ENCODE data around the gene TSPAN13.

Gene TSPAN13

DNA sequence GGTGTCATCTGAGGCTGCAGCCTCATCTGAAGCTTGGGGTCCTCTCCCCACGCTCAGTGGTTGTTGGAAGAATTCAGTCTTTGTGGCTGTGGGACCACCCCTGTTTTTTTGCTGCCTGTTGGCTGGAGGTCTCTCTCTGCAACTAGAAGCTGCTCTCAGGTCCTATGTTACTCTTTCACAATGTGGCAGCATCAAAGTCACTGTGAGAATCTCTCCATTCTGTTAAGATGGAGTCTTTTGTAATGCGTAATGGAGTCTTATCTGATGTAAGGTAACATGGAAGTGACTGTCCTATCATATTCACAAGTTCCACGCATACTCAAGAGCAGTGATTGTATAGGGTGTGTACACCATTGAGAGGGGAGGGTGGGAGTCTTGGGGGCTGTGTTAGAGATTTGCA, 24.9 kb downstream of the TSPAN13 start:
- DNase-seq = no peak

DNA sequence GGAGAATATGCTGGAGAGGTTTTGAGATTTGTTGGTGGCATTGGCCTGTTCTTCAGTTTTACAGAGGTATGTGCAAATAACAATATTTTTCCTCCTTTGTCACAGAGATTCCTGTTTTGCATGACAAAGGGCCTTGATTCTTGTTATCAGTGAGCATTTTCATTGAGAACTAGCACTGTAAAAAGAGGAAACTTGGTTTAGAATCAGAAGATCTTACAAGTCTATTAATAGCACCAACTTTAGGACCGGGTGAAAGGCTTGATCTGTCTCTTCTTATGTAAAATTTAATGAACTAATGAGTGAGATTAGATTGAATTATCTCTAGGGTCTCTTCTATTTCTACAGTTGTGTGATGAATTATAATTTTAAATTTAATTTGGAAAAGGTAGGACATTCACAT, 25.5 kb downstream of the TSPAN13 start:
- DNase-seq = no peak

DNA sequence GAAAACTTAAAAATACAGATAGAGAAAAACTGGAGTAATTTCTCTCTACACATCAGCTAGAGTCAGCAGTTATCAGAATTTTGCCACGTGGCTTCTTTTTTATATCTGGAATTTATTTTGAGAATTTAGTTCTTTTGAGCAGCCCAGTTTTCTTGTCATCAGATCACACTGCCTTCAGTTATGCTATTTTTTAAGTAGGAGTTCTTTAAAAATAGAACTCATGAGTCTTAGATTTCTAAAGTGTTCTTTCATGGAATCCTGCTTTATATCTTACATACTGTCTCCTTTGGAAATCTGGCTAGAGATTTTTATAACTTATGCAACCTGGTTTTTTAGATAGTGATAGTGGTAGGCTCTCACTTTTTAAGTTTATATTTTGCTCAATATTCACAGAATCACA, 27.0 kb downstream of the TSPAN13 start:
- DNase-seq = no peak

DNA sequence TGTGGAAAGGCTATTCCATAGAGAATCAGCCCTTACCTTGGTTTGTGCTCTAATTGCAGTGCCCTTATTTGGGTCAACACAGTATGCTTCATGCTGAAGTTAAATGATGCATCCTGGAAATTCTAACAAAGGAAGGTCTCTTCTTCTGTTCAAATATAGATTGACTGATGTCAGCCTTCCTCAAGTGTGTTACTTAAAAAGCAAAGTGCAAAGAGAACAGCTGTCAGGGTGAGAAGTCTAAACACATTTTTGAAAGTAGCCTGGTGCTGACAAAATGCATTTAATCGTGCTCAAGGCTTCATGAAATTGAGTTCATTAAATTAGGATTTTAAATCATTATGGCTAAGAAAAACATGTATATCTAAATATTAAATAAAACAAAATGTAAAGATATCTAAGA, 31.8 kb downstream of the TSPAN13 start:
- no peak for DNase-seq

DNA sequence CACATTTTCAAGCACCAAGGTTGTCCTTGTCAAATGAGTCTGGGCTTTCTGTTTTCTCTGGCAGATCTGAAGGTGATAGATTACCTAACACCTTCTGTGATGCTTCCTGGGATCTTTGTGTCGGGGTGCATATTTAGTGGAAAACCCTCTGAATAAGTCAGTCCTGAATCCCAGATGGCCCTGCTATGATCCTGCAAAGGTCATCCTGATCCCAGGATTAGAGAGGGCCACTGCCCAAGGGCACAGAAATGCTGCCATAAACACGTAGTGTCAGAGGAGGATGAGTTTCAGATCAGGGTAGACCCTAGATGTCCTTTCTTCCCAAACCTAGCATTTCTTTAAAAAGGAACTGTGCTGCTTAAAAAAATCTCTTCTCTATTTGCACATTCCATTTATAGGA, 32.3 kb downstream of the TSPAN13 start:
- no peak for DNase-seq

DNA sequence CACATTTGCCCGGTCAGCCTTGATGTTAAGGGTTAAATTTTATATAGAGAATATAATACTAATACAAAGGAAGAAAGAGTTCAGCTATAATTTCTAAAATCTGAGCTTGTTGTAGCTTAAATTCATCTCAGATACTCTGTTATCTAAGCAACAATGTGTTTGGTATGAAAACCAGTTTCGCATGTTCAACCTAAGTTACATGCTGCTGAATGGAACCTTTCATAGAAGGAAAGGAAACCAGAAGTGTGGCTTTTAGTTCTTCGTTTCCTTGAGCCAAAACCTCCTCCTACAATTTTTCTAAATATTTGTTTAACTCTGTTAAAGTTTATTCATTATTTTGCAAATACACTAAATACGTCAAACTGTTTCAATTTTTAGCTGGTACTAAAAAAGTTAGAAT, 32.7 kb downstream of the TSPAN13 start:
- no peak for DNase-seq

DNA sequence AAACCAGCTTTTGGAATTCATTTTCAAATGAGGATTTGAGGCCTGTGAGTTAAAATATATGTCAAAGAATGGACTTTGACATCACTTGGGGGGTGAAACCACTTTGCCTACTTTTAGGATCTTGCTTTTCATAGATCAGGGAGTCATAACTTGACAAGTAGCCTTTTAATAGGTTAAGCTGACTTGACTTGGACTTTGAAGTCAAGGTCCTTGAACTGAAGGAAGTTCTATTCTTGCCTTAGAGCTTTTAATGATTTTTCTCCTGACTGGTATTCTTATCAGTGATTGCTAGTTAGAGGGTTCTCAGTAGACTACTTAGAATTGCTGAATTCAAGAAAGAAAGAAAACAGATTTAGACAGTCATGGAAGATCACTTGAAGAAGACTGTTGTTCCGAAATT, 33.6 kb downstream of the TSPAN13 start:
- DNase-seq = no peak

DNA sequence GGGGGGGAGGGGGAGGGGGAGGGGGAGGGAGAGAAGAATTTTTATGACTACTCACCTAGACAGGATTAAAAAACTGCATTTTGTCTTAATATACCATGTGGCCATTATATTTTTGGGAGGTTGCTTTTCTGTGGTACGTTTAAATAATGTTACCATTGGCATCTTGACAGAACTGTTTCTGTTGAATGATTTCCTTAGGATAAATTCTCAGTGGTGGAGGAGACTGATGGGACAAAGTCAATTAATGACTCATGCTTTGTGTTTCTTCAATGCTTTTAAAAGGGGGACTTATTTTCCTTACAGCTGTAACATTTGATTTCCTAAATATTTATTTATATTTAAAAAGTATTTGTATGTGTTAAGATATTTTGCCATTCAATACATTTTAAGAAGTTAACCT, 37.5 kb downstream of the TSPAN13 start:
- DNase-seq = no peak

DNA sequence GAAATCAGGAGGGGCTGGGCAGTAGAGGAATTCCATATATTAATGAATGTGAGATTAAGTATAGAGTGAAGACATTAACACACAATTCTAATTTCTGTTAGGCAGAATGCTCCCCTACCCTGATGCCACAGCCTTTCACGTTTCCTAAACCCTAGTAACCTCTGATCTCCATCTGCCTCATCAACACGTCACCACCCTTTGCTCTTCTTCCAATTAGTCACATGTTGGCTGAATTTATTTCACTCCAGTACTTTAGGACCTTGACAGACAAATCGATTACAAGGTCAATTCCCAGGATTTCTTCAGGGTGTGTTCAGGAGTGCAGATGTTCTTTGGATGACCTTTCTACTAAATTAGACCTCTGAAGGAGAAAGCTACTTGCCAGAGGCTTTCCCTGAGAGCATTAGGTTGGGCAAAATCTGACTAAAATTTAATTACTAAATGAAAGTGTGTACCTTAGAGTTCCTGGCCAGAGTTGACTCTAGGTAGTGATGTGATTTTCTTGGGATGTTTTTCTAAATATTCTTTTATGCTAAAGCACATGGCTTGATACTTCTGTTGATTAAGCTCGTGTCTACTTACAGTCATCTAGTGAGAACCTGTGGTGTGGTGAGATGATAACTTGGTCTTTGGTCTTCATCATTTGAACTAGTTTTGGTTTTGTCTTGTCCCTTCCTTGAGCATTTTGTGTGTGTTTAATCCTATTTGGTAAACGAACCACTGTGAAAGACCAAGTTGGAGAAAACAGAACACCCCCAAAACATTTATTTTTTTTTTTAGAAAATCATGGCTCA, 38.5 kb downstream of the TSPAN13 start:
- no peak for DNase-seq

DNA sequence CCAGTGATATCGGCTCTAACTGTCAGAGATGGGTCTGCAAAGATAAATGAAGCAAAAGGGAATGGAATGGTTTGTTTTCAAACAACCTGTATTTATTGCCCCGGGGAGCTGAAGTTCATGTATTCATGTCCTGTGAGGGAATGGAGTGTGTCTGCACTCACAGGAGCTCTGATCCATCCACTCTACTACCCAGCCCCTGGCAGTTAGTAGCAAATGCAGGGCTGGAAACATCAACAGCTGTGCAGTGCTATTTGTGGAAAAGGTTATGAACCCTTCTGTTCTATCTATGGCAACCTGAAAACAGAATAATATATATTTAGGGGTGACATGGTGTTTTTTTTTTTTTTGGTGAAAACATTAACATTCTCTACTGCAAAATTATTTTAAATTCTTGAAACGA, 41.4 kb downstream of the TSPAN13 start:
- DNase-seq = no peak

DNA sequence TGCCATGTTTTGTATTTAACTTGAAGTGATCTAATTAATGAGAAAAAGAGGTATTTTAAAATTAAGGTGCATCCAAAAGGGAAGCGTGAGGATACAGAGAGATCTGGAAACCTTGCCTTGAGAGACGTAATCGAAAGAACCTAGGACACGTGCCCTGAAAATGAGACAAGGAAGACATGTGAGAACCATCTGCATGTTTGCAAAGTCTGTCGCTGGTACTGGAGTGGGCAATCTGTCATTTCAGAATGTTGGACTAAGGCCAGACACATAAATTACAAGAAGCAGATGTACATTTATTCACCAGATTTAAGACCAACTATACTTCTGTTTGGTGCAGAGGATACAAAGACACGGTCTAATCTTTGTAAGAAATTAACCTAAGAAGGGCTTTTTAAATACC, 42.1 kb downstream of the TSPAN13 start:
- DNase-seq = no peak

DNA sequence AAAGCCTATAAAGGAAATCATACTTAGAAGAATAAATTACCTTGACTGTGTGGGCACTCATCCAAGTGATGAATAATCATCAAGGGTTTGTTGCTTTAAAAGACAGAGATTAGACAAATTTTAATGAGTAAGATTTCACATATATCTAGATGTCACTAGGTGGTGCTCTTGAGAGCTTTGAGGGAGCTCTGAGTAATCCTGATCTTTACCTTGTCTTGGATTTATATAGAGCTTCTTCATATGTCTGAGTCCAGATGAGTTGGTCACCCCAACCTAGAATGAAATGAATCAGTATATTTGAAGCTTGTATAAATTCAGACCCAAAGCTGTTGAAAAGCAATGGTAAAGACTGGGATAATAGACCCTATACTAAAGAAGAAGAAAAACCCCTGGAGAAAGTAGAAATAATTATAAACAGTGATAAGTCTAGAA, 47.6 kb downstream of the TSPAN13 start:
- DNase-seq = no peak

DNA sequence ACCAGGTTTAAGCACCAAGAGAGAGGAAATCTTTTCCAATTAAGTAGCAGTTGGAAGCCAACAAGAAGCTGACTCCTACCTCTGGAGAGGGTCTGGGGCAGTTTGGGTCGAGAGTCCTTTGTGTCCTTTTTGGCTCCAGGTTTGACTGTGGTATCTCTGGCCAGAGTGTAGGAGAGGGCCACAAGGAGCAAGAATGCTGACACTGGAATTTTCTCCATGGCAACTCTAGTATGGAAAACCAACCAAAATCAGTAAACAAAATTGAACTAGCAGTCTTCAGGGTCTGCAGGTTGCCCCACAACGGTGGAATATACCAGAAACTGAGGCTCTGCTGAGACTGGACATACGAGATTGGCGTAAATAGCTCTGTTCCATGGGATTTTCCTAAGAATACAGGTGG, 48.0 kb downstream of the TSPAN13 start:
- DNase-seq = no peak

DNA sequence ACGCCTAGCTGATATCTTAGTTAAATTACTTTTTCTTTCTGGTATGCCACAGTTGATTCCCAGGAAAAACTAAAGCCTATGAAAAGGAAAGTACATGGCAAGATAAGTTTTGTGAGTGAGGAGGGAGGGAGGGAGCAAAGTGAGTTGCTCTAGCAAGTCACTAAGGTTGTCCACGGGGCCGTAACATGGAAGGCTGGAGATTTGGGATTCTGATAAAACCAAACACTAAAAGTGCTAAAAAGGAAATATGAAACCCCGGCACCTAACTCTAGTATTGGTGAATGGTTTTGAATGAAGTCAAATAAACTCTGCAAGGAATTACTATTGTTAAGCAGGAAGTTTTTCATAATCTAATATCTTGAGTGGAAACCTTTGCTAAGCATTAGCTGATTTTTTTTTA, 49.6 kb downstream of the TSPAN13 start:
- DNase-seq = no peak

DNA sequence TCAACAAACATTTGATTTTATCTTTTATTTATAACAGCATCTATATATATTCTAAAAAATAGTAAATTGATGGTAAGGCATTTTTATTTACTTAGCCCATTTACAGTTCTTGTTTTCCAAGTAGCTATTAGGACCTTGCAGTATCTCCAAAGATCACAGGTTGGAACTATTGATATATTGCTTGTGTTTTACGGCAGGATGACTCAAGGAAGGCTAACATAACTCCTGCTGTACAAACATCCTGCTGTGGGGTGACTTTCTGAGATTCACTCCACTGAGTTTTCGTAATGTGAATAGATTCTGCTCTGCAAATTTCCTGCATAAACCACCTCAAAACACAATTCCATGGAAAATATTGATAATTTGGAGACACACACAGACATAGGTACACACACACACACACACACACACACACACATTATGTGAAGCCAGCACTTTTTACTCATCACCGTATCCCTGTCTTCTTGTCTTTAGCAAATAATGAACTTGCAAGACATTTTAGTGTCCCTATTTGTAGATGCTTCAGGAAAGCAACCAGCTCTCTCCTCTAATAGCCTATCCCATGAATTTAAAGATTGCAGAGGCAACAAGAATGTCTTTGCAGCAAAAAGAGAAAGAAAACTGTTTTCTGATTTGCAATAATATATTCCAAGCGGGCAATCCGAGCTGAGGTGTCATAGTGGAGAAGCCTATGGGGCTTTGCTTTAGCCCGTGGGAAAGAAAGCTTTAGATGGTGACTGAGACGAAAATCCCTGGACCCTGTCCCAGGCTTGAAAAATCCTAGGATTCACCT, 50.5 kb downstream of the TSPAN13 start:
- DNase-seq = no peak

DNA sequence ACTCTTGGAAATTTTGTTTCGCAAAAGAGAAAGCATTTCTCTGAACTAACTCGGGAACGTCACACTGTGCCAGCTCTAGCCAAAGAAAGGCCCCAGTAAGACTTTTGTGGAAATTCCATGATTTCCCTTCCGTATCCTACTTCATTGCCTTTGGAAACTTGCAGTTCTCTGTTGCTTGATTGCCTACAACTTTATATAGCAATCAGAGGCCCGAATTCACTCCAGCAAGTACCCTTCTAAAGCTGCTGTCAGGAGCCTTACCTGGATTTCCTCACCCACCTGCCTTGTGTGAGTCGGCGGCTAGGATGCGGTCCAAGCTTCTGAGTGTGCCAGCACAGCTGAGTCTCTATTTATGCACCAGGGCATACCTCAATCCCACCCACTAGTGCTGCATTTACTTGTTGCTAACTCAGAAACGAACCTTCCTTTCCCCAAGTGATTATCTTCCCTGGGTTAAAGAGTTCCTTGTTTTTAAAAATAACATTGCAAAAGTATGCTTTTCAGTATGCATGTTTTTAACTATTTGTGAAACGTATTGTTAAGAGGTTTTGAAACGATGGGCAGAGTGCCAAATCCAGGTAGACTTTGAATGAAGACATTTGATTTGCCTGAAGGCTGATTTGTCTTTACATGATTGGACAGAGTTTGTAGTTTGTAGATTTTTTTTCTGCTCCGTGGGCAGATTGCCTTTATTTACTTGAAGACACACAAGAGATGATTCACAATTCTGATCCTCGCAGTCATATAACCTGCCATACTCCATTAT, 51.3 kb downstream of the TSPAN13 start, which contains the start of gene AGR2:
TSS of gene AGR2 (minus strand) at position 326 of the 766 bp plus-strand sequence. CDS start 3,203 bp downstream, outside the sequence.
- no peak for DNase-seq

DNA sequence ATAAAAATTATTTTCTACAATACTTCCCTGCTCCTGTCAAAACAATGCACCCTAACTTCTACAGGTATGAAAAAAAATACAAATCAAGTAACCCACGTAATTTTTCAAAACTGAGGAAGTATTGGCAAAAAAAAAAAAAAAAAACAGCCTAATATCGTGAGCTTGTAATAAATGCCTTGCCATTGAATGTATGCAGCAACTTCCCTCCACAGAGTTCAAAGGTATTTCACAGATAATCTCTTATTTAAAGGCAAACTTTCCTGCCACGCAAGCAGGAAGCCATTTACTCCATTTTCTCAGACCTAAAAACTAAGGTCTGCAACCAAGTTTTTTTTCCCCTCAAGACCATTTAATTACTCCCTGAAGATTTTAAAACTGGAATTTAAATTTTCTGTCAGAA, 51.9 kb downstream of the TSPAN13 start:
- DNase-seq = no peak

DNA sequence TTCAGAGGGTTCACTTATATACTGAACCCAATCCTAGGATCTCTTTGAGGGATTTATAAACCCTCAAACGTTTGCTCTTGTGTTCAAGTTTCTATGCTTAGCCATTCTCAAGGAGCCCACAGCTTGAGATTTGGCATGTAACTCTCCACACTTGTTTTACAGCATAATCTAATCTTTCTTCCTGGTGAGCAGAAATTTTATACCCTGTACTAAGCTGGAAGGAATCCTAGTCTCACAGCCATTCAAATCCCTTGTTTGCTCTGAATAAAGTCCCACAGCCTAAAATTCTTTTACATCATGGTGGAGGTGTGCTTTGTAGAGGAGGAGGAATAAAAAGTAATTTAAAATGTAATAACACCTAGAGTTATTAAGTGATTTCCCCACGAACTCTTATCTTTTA, 56.6 kb downstream of the TSPAN13 start:
- DNase-seq = no peak

DNA sequence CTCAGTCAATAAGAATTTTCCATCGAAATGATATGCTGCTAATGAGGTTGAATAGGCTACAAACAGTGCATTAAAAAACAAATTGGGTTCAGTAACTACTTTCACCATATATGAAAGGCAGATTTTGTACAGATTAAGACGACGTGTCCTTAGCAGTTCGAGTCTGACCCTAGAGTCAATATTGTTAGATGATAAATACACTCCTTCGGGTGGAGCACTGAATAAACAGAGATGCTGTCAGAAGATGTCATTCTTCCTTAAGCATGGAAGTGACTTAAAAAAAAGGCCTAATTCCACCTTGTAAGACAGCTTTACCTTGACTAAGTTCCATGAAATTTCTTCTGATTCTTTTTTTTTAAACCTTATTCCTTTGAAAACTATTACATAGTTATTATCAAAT, 57.0 kb downstream of the TSPAN13 start:
- no peak for DNase-seq

DNA sequence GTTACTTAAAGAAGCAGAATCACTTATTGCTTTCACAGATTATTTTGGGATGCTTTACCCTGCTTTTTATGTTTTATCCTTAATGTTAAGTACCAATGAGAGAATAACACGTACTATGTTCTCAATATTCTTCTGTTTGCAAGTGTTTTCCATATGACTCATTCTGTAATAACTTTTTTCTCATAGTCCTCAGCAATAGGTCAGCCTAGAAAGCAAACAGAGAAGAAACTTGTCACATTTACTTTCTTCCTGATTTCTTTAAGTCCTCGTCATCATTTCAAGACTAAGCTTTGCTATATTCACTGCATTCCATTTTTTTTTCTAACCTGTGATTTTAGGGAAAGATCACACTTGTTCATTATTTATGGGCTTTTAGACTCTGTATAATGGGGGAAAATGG, 58.0 kb downstream of the TSPAN13 start:
- no peak for DNase-seq

DNA sequence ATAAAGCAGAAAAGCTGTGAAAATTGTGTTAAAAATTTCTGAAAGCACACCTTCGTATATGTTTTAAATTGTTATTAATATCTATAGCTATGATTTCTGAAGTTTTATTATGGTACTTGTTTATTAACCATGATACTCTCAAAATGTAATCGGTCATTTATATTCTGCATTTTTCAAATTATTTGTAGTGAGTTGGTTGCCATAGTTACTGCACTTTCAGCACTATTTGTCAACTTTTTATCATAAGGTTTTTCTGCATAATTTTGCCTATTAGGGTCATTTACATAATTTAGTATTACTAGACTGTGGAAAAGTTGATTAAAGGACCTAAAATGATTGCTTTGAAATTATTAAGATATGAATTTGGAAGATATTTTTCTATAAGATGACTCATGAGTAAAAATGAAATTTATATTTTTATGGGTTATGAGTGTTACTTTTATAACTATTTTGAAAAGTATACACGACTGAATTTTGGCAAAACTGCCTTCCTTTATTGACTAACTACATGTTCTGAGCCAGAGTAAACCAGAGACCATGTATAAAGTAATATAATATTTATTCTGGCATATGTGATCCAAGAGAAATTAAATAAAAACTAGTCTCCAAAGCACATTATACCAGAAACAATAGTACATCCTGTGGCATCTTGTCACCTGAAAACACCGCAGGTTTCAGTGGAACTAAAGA, 59.1 kb downstream of the TSPAN13 start:
- no peak for DNase-seq

DNA sequence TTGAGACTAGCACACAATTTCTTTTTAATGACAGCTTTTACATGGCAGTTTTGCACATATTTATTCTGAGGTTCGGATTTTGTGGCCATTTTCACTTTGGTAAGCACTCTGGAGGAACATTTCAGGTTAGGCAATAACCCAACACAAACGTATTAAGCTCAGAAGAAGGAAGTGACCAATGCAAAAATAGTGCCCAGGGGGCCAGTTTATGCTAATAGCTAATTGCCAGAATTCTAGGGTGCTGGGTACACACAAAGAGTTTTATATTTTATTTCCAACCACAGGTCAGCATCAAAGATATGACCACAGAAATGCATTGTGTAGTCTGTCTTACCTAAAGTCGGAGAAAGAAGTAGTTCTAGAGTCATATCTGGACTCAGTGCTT, 59.7 kb downstream of the TSPAN13 start:
- no peak for DNase-seq

DNA sequence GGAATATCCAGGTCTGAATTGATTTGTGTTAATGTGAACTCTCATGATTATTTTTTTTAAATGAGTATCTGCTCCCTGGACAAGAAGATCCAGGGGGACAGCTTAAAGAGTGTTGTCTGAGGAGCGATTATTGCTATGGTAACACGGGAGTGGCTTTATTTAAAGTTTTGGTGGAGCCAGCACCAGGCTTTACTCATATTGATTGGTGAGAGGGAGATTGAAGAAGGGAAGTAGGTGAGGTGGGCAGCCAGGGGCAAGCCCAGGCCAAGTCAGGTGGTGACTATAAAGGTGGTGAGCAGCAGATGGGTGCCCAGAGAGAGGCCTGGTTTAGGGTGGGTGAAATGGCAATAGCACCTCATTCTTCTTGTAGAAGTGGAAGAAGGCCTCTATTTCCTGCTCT, 61.4 kb downstream of the TSPAN13 start:
- DNase-seq = no peak

All from CD4-positive, alpha-beta T cell treated with Interferon gamma for 1 hour (primary cell).